ENCODE results near the gene MKNK2.
"Not testable (repeated sequence)": the region's sequence is repeated elsewhere in the genome, so short reads cannot be mapped to it uniquely, and the experiment has no call there.

The MKNK2 gene

DNA sequence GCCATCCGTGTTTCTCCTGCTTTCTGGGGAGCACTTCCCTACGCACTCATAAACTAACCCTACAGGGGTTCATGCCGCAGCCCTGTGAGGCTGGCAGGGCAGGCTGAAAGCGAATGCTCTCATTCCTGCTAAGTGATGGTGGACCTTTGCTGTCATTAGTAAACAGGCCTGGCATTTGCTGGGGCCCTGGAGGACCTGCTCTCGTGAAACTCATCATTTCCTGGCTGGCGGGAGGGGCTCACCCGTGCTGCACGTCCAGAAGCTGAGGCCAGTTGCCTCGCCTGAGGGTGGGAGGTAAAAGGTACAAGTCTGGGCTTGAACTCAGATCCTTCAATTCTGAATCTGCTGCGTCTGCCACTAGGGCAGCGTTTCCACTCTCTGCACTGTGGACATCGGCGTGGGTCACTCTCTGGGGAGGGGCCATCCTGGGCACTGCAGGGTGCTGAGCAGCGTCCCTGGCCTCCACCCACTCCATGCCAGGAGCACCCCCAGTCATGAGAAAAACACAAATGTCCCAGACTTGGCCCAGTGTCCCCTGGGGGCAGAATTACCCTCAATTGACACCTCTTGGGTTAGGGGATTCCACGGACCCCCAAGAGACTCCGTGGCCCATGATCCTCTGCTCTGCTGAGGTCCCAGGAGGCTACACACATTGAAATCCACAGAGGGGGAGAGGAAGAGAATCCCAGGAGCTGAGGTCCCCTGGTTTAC is 38.1 kb upstream of the MKNK2 start:
- no peak for TF ChIP-seq CTCF (IDR thresholded peaks at IDR 0.05)
- Histone ChIP-seq H3K27ac (peak overlapping the region; percentile 100), H3K4me1 (ENCODE audit: control insufficient read depth in 1 of 2, insufficient read depth in 1 of 2, low read depth in 1 of 2, low read length in 1 of 2) (peaks cover 86 to 89% of the 10 kb centered on the region in 2 experiments), H3K9me3 (no peaks in the 10 kb centered on the region), H3K4me3 (ENCODE audit: low read depth in 1 of 2, low read length in 1 of 2) (peak overlapping the region; percentile 92 to 98), H3K27me3 (no peaks in the 10 kb centered on the region), H3K36me3 (peaks cover 14% of the 10 kb centered on the region)

- Histone ChIP-seq H3K4me1 (ENCODE audit: control insufficient read depth in 1 of 2, insufficient read depth in 1 of 2, low read depth in 1 of 2, low read length in 1 of 2) (peaks cover 82 to 88% of the 10 kb centered on the region in 2 experiments), H3K27ac (peak overlapping the region; percentile 100), H3K4me3 (ENCODE audit: low read depth in 1 of 2, low read length in 1 of 2) (peak overlapping the region; percentile 98 to 100), H3K9me3 (no peaks in the 10 kb centered on the region), H3K36me3 (peaks cover 22% of the 10 kb centered on the region), H3K27me3 (no peaks in the 10 kb centered on the region)
- no peak for TF ChIP-seq CTCF (IDR thresholded peaks at IDR 0.05)
Observed at GRCh38 chr19:2087621-2088100, 36.6 kb upstream of the MKNK2 start.

GRCh38 chr19:2086695-2087620 is 35.9 kb upstream of the MKNK2 start:
- Histone ChIP-seq H3K4me3 (ENCODE audit: low read depth in 1 of 2, low read length in 1 of 2) (peak overlapping the region; percentile 98 to 100), H3K4me1 (ENCODE audit: control insufficient read depth in 1 of 2, insufficient read depth in 1 of 2, low read depth in 1 of 2, low read length in 1 of 2) (peaks cover 82 to 88% of the 10 kb centered on the region in 2 experiments), H3K36me3 (peaks cover 29% of the 10 kb centered on the region), H3K27ac (peak overlapping the region; percentile 100)
- H3K9me3 ChIP-seq, H3K27me3 ChIP-seq: not testable (repeated sequence)

DNA sequence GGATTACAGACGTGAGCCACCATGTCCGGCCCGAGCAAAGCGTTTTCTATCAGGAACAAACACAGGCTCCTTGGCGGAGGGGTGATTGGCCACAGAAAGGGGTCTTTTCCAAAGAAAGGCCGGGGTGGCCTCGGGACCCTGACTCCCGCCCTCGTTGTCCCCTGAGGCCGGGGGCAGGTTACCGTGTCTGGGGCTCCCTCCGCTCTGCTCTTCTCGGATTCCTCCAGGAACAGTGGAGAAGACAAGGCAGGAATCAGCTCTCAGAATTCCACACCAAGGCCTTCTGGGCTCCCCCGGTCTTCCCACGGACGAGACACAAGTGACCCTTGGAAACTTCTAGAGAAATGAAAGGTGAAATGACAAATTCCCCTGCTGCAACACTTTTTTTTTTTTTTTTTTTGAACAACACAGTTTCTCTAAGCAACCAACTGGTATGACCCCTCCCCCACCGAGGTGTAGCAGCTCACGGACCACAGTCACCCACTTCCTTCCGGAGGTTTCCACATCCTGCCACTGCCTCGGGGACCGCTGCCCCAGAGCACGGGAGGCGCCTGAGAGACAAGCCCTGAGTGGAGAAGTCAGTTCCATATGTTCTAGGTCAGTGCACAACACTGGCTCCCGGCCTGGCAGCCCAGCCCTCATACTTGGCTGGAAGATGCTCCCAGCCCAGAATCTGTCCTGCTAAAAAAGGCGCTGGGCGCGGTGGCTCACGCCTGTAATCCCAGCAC is 34.1 kb upstream of the MKNK2 start:
- H3K4me3 ChIP-seq (ENCODE audit: low read depth in 1 of 2, low read length in 1 of 2), result peak overlapping the region; percentile 98 to 100
- H3K27ac ChIP-seq, result peak overlapping the region; percentile 100
- no peak for TF ChIP-seq CTCF (IDR thresholded peaks at IDR 0.05)
- H3K36me3 ChIP-seq, result peaks cover 47% of the 10 kb centered on the region
- H3K27me3 ChIP-seq, result no peaks in the 10 kb centered on the region
- H3K9me3 ChIP-seq, result no peaks in the 10 kb centered on the region
- H3K4me1 ChIP-seq (ENCODE audit: control insufficient read depth in 1 of 2, insufficient read depth in 1 of 2, low read depth in 1 of 2, low read length in 1 of 2), result peaks cover 83 to 89% of the 10 kb centered on the region in 2 experiments

DNA sequence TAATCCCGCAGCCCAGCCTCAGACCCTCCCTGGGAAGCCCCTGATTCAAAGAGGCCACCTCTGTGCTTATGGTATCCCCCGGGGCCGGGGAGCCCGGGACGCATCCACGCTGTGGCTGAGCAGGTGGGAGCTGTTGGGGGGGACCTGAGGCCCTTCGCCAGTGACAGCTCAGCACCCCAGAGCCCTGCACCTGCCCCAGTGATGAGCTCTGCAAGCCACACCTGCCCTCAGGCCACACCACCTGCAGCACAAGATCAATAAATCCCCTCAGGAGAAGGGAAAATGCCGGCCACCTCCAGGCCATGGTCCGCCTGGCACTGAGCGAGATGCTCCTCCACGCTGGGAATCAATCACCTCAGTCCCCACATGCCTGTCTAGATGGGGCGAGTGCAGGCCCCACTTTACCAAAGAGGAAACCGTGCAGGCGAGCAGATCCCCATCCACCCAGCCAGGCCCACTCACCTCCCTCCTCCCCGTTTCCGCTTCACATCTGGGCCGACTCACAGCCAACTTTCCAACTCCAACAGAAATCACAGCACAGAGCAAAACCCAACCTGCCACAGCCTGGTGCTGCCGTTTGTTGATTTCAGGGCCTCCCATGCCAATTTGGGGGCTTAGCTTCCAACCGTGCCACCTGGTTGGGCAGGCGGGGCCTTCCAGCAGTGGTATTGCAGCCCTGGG is 32.3 kb upstream of the MKNK2 start:
- no peaks in the 10 kb centered on the region for H3K9me3 ChIP-seq
- peaks cover 78 to 82% of the 10 kb centered on the region in 2 experiments for H3K4me1 ChIP-seq (ENCODE audit: control insufficient read depth in 1 of 2, insufficient read depth in 1 of 2, low read depth in 1 of 2, low read length in 1 of 2)
- peaks cover 60% of the 10 kb centered on the region for H3K36me3 ChIP-seq
- H3K4me3 ChIP-seq (ENCODE audit: low read depth in 1 of 2, low read length in 1 of 2), result peak overlapping the region; percentile 98 to 100
- no peaks in the 10 kb centered on the region for H3K27me3 ChIP-seq
- TF ChIP-seq CTCF (IDR thresholded peaks at IDR 0.05), result no peak
- H3K27ac ChIP-seq, result peak overlapping the region; percentile 100

All from neutrophil (primary cell).